Coronary artery (tissue), 2 donors: ENCODE data around the gene ATP2C2.

Source experiments
- DNase-seq: peaks from one replicate; pipeline ENCODE4 v3.0.0-alpha.2; 2017; ENCODE audit warnings: low spot score
- H3K27ac ChIP-seq, 2 donors: fragments of 200-600 bp; sonication (generic); one replicate each; pipeline ENCODE4 v1.5.1; 2016 to 2019
- H3K4me3 ChIP-seq: fragments of 200-600 bp; sonication (generic); 2 replicates; pipeline ENCODE4 v1.5.1; 2016; ENCODE audit warnings: mild to moderate bottlenecking, moderate library complexity
- CTCF ChIP-seq: fragments of 200-600 bp; sonication (generic); IDR thresholded peaks from one replicate; pipeline ENCODE4 v1.5.1; 2019; ENCODE audit warnings: antibody characterized with exemption

Gene ATP2C2

GRCh38 chr16:84367297-84367680 is 1.0 kb upstream of the ATP2C2 start:
- no peak overlapping the region for H3K27ac ChIP-seq

GRCh38 chr16:84367750-84368307 is 509 bp upstream of the ATP2C2 start:
- TF ChIP-seq CTCF: no peak
- no peak for DNase-seq
- H3K4me3 ChIP-seq: no peak overlapping the region
- no peak overlapping the region for H3K27ac ChIP-seq

More at GRCh38 chr16:84367297-84367680, 1.0 kb upstream of the ATP2C2 start:
- no peak for DNase-seq
- TF ChIP-seq CTCF: no peak
- no peak overlapping the region for H3K4me3 ChIP-seq

- Histone ChIP-seq H3K4me3 (no peak overlapping the region), H3K27ac (no peak overlapping the region)
- DNase-seq: no peak
- no peak for TF ChIP-seq CTCF
Measured at GRCh38 chr16:84369105-84369504, 767 bp downstream of the ATP2C2 start.

GRCh38 chr16:84369938-84370627 is 1.7 kb downstream of the ATP2C2 start:
- DNase-seq: no peak
- no peak overlapping the region for H3K27ac ChIP-seq
- TF ChIP-seq CTCF: no peak

GRCh38 chr16:84370723-84371552 is 2.6 kb downstream of the ATP2C2 start:
- DNase-seq: no peak
- H3K4me3 ChIP-seq: no peak overlapping the region
- TF ChIP-seq CTCF: no peak
- H3K27ac ChIP-seq: no peak overlapping the region

More at GRCh38 chr16:84369938-84370627, 1.7 kb downstream of the ATP2C2 start:
- no peak overlapping the region for H3K4me3 ChIP-seq

- H3K4me3 ChIP-seq: no peak overlapping the region
- TF ChIP-seq CTCF: no peak
- no peak overlapping the region for H3K27ac ChIP-seq
- no peak for DNase-seq
Measured at GRCh38 chr16:84371553-84371865, 3.2 kb downstream of the ATP2C2 start.
